K562 (cell line): Measurements from ENCODE around the gene ODAD3. TPM values are rescaled to one million over a fixed set of nuclear protein-coding genes. Genes with fewer than 3 reads are reported as not detected.

Experiments
- BRCA1 ChIP-seq, 2 experiments: fragments of 450-650 bp in 1 of 2; sonication (generic) in 1 of 2; formaldehyde crosslinking in 1 of 2; IDR thresholded peaks; 2 replicates each; pipeline versions ENCODE4 v1.5.0 to v1.6.1; 2017 to 2020; ENCODE audit warnings: mild to moderate bottlenecking in 1 of 2, missing genetic modification reagents in 1 of 2
- BRD9 ChIP-seq: fragments of 450-650 bp; IDR thresholded peaks from 2 replicates; pipeline ENCODE4 v1.6.1; 2018; ENCODE audit warnings: low read depth; ENCODE audit not compliant: partially characterized antibody
- CC2D1A ChIP-seq: fragments of 450-650 bp; IDR thresholded peaks from 2 replicates; pipeline ENCODE4 v1.6.1; 2017; ENCODE audit warnings: mild to moderate bottlenecking
- DIDO1 ChIP-seq: fragments of 450-650 bp; IDR thresholded peaks from 2 replicates; pipeline ENCODE4 v1.6.1; 2016; ENCODE audit warnings: low read depth, missing biosample characterization, missing genetic modification characterization
- E2F4 ChIP-seq: sonication (generic); formaldehyde crosslinking; IDR thresholded peaks from 2 replicates; pipeline ENCODE4 v1.8.0; 2022; ENCODE audit warnings: mild to moderate bottlenecking, low read depth, missing genetic modification reagents
- FOXP1 ChIP-seq: sonication (generic); formaldehyde crosslinking; IDR thresholded peaks from 2 replicates; pipeline ENCODE4 v1.8.0; 2022; ENCODE audit warnings: mild to moderate bottlenecking, missing genetic modification reagents
- HDAC8 ChIP-seq: fragments of 450-650 bp; IDR thresholded peaks from 2 replicates; pipeline ENCODE4 v1.6.1; 2016; ENCODE audit warnings: mild to moderate bottlenecking, missing genetic modification characterization, moderate library complexity, missing compliant biosample characterization
- KDM1A ChIP-seq, 2 experiments: fragments of 450-650 bp; IDR thresholded peaks; 2 replicates each; pipeline ENCODE4 v1.6.1; 2016; ENCODE audit warnings: mild to moderate bottlenecking in 2 of 2
- KLF6 ChIP-seq: fragments of 250-450 bp; sonication (Bioruptor Pico); IDR thresholded peaks from 2 replicates; pipeline ENCODE4 v1.4.0; 2020; ENCODE audit warnings: mild to moderate bottlenecking, moderate library complexity, borderline replicate concordance
- MCM3 ChIP-seq: fragments of 450-650 bp; IDR thresholded peaks from 2 replicates; pipeline ENCODE4 v1.6.1; 2016
- MLLT1 ChIP-seq, 2 experiments: fragments of 450-650 bp; IDR thresholded peaks; 2 replicates each; pipeline ENCODE4 v1.6.1; 2016
- PRPF4 ChIP-seq: fragments of 200-400 bp; formaldehyde crosslinking; IDR thresholded peaks from one replicate; pipeline ENCODE4 v1.6.1; 2017; ENCODE audit warnings: low read length, low read depth, mild to moderate bottlenecking; ENCODE audit not compliant: insufficient read depth, poor library complexity, severe bottlenecking
- PURB ChIP-seq: sonication (generic); formaldehyde crosslinking; IDR thresholded peaks from 2 replicates; pipeline ENCODE4 v1.9.0; 2021; ENCODE audit warnings: low read depth, mild to moderate bottlenecking, missing genetic modification reagents
- RNF2 ChIP-seq: sonication (generic); IDR thresholded peaks from 2 replicates; pipeline ENCODE4 v1.6.1; 2016
- STAT5B ChIP-seq: fragments of 250-450 bp; sonication (Bioruptor Pico); IDR thresholded peaks from 2 replicates; pipeline ENCODE4 v1.8.0; 2021; ENCODE audit warnings: mild to moderate bottlenecking, inconsistent platforms
- ZNF143 ChIP-seq: sonication (generic); formaldehyde crosslinking; IDR thresholded peaks from 2 replicates; pipeline ENCODE4 v1.9.0; 2022; ENCODE audit warnings: mild to moderate bottlenecking, missing genetic modification reagents
- ZNF239 ChIP-seq: fragments of 250-450 bp; sonication (Bioruptor Pico); IDR thresholded peaks from 2 replicates; pipeline ENCODE4 v1.4.0; 2020; ENCODE audit warnings: mild to moderate bottlenecking
- ZNF707 ChIP-seq: fragments of 250-450 bp; sonication (Bioruptor Pico); conservative IDR thresholded peaks from 2 replicates; pipeline ENCODE4 v1.8.0; 2022; ENCODE audit warnings: inconsistent platforms, mild to moderate bottlenecking, moderate library complexity
- ZSCAN29 ChIP-seq: fragments of 450-650 bp; IDR thresholded peaks from 2 replicates; pipeline ENCODE4 v1.6.1; 2017
- ZZZ3 ChIP-seq: fragments of 450-650 bp; IDR thresholded peaks from 2 replicates; pipeline ENCODE4 v1.6.1; 2016; ENCODE audit warnings: antibody characterized with exemption, mild to moderate bottlenecking, moderate library complexity
- polyA plus RNA-seq, 8 experiments: library from polyadenylated mRNA; depleted of rRNA in 4 of 8; stranded (reverse) in 5 of 8; unstranded in 3 of 8; fragments of >200 nt; fragmentation: Nextera tagmentation in 2 of 8; fragmentation: Illumina TruSeq in 1 of 8; extraction: Ambion mirVana in 2 of 8; extraction: Trizol in 1 of 8; gene quantifications; 2 replicates each; pipeline versions ENCODE4 v1.2.1 to v1.2.3, GENCODE V29; 2011 to 2014; ENCODE audit warnings: inconsistent platforms in 1 of 8, missing spikeins in 1 of 8
- total RNA-seq, 7 experiments: library from RNA; depleted of rRNA in 6 of 7; stranded (reverse); fragments of >200 nt in 6 of 7; fragmentation: Illumina TruSeq in 2 of 7; extraction: Trizol in 2 of 7; gene quantifications; 2 replicates each; pipeline versions ENCODE4 v1.2.1 to v1.2.3, GENCODE V29; 2011 to 2021; ENCODE audit warnings: low replicate concordance in 1 of 7
- TF ChIP-seq, protein P1 (sequence below): fragments of 450-650 bp; formaldehyde crosslinking; conservative IDR thresholded peaks from 2 replicates; pipeline ENCODE4 v1.4.0; 2022; ENCODE audit warnings: mild to moderate bottlenecking, missing genetic modification characterization
- TF ChIP-seq, protein P2 (sequence below): fragments of 250-450 bp; sonication (Bioruptor Pico); IDR thresholded peaks from 2 replicates; pipeline ENCODE4 v1.5.0; 2021; ENCODE audit warnings: mild to moderate bottlenecking, borderline replicate concordance
- TF ChIP-seq, protein P3 (sequence below): fragments of 250-450 bp; sonication (Bioruptor Pico); IDR thresholded peaks from 2 replicates; pipeline ENCODE4 v1.6.1; 2021; ENCODE audit warnings: mild to moderate bottlenecking

The ODAD3 gene
- total and polyA plus RNA-seq, 9 of the 15 experiments (the other 6 are each of a cell fraction or from before 2014, with no cell fraction given) = 0.07 to 0.72 (median 0.14) TPM; not detected in 2

- TF ChIP-seq, protein P1, sequence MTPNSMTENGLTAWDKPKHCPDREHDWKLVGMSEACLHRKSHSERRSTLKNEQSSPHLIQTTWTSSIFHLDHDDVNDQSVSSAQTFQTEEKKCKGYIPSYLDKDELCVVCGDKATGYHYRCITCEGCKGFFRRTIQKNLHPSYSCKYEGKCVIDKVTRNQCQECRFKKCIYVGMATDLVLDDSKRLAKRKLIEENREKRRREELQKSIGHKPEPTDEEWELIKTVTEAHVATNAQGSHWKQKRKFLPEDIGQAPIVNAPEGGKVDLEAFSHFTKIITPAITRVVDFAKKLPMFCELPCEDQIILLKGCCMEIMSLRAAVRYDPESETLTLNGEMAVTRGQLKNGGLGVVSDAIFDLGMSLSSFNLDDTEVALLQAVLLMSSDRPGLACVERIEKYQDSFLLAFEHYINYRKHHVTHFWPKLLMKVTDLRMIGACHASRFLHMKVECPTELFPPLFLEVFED = peak; percentile 85
- TF ChIP-seq MCM3 = no peak
- TF ChIP-seq CC2D1A = no peak
- TF ChIP-seq FOXP1 (CRISPR knock-in tag) = peak; percentile 96
- no peak for TF ChIP-seq RNF2
- no peak for TF ChIP-seq PURB (CRISPR knock-in tag)
- TF ChIP-seq BRD9 = no peak
- TF ChIP-seq ZSCAN29 = no peak
- TF ChIP-seq ZNF239 (CRISPR knock-in tag) = peak; percentile 15; the same call in 1 of the 2 replicates
- no peak for TF ChIP-seq ZNF143
- TF ChIP-seq ZZZ3 = no peak
- peak; percentile 35; the same call in 1 of the 2 replicates for TF ChIP-seq KLF6
- TF ChIP-seq, protein P2, sequence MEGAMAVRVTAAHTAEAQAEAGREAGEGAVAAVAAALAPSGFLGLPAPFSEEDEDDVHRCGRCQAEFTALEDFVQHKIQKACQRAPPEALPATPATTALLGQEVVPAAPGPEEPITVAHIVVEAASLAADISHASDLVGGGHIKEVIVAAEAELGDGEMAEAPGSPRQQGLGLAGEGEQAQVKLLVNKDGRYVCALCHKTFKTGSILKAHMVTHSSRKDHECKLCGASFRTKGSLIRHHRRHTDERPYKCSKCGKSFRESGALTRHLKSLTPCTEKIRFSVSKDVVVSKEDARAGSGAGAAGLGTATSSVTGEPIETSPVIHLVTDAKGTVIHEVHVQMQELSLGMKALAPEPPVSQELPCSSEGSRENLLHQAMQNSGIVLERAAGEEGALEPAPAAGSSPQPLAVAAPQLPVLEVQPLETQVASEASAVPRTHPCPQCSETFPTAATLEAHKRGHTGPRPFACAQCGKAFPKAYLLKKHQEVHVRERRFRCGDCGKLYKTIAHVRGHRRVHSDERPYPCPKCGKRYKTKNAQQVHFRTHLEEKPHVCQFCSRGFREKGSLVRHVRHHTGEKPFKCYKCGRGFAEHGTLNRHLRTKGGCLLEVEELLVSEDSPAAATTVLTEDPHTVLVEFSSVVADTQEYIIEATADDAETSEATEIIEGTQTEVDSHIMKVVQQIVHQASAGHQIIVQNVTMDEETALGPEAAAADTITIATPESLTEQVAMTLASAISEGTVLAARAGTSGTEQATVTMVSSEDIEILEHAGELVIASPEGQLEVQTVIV (CRISPR knock-in tag) = no peak
- TF ChIP-seq PRPF4 = no peak
- TF ChIP-seq, protein P3, sequence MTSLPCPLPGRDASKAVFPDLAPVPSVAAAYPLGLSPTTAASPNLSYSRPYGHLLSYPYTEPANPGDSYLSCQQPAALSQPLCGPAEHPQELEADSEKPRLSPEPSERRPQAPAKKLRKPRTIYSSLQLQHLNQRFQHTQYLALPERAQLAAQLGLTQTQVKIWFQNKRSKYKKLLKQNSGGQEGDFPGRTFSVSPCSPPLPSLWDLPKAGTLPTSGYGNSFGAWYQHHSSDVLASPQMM (CRISPR knock-in tag) = no peak
- no peak for TF ChIP-seq MLLT1 (IDR thresholded peaks at IDR 0.05)
- 0 out of 2 replicates have a peak, but pooled peaks have one; percentile 59 for TF ChIP-seq HDAC8 (tag)
- TF ChIP-seq ZNF707 (CRISPR knock-in tag) = no peak
- peak; percentile 48; the same call in 1 of the 2 replicates for TF ChIP-seq E2F4 (CRISPR knock-in tag)
- TF ChIP-seq STAT5B (CRISPR knock-in tag) = no peak
- 0 out of 2 replicates have a peak, but pooled peaks have one; percentile 48 for TF ChIP-seq DIDO1 (tag)
- no peak for TF ChIP-seq BRCA1 (IDR thresholded peaks at IDR 0.05)
- no peak for TF ChIP-seq BRCA1 (CRISPR knock-in tag; IDR thresholded peaks at IDR 0.05)
- TF ChIP-seq KDM1A (IDR thresholded peaks at IDR 0.05) = no peak
Observed at GRCh38 chr19:11374433-11375142, 60.3 kb downstream of the ODAD3 start, which contains the start of gene SWSAP1 (continued).
